Measurements from ENCODE around the gene L3MBTL4.
"Not testable (repeated sequence)": the region's sequence is repeated elsewhere in the genome, so short reads cannot be mapped to it uniquely, and the experiment has no call there.

Gene L3MBTL4

GRCh38 chr18:6397931-6398566 lies 16.7 kb downstream of the L3MBTL4 start:
- TF ChIP-seq CTCF (conservative IDR thresholded peaks at IDR 0.05; ENCODE audit: control insufficient read depth, insufficient read depth, low read depth, low read length), result no peak
- H3K4me3 ChIP-seq (ENCODE audit: control insufficient read depth, low read depth, low read length), result no peak overlapping the region
- DNase-seq (ENCODE audit: low read depth), result no peak

GRCh38 chr18:6396847-6397246 lies 17.9 kb downstream of the L3MBTL4 start:
- no peak overlapping the region for H3K4me3 ChIP-seq (ENCODE audit: control insufficient read depth, low read depth, low read length)
- no peak for DNase-seq (ENCODE audit: low read depth)
- no peak for TF ChIP-seq CTCF (conservative IDR thresholded peaks at IDR 0.05; ENCODE audit: control insufficient read depth, insufficient read depth, low read depth, low read length)

- DNase-seq (ENCODE audit: low read depth), result no peak
- TF ChIP-seq CTCF (conservative IDR thresholded peaks at IDR 0.05; ENCODE audit: control insufficient read depth, insufficient read depth, low read depth, low read length), result no peak
- no peak overlapping the region for H3K4me3 ChIP-seq (ENCODE audit: control insufficient read depth, low read depth, low read length)
Measured at GRCh38 chr18:6396276-6396675, 18.4 kb downstream of the L3MBTL4 start.

GRCh38 chr18:6389005-6389404 lies 25.7 kb downstream of the L3MBTL4 start:
- no peak overlapping the region for H3K4me3 ChIP-seq (ENCODE audit: control insufficient read depth, low read depth, low read length)
- no peak for TF ChIP-seq CTCF (conservative IDR thresholded peaks at IDR 0.05; ENCODE audit: control insufficient read depth, insufficient read depth, low read depth, low read length)

GRCh38 chr18:6382963-6383362 lies 31.7 kb downstream of the L3MBTL4 start:
- H3K4me3 ChIP-seq (ENCODE audit: control insufficient read depth, low read depth, low read length), result no peak overlapping the region
- TF ChIP-seq CTCF (conservative IDR thresholded peaks at IDR 0.05; ENCODE audit: control insufficient read depth, insufficient read depth, low read depth, low read length), result no peak
- no peak for DNase-seq (ENCODE audit: low read depth)

More at GRCh38 chr18:6389005-6389404, 25.7 kb downstream of the L3MBTL4 start:
- no peak for DNase-seq (ENCODE audit: low read depth)

- H3K4me3 ChIP-seq (ENCODE audit: control insufficient read depth, low read depth, low read length); DNase-seq (ENCODE audit: low read depth): not testable (repeated sequence)
Measured at GRCh38 chr18:6377473-6377872, 37.2 kb downstream of the L3MBTL4 start.

- no peak overlapping the region for H3K4me3 ChIP-seq (ENCODE audit: control insufficient read depth, low read depth, low read length)
- no peak for DNase-seq (ENCODE audit: low read depth)
- TF ChIP-seq CTCF (conservative IDR thresholded peaks at IDR 0.05; ENCODE audit: control insufficient read depth, insufficient read depth, low read depth, low read length), result no peak
Measured at GRCh38 chr18:6376433-6377229, 38.1 kb downstream of the L3MBTL4 start.

Data from fibroblast of mammary gland (primary cell).